HG03066 (cell line): ENCODE measurements around the gene EFNA2.

Experiments used
- ATAC-seq: cut with Tn5 transposase; IDR thresholded peaks from one replicate; pipeline ENCODE4 v1.9.1; 2021; ENCODE audit warnings: low read depth; ENCODE audit not compliant: unreplicated experiment

The EFNA2 gene

DNA sequence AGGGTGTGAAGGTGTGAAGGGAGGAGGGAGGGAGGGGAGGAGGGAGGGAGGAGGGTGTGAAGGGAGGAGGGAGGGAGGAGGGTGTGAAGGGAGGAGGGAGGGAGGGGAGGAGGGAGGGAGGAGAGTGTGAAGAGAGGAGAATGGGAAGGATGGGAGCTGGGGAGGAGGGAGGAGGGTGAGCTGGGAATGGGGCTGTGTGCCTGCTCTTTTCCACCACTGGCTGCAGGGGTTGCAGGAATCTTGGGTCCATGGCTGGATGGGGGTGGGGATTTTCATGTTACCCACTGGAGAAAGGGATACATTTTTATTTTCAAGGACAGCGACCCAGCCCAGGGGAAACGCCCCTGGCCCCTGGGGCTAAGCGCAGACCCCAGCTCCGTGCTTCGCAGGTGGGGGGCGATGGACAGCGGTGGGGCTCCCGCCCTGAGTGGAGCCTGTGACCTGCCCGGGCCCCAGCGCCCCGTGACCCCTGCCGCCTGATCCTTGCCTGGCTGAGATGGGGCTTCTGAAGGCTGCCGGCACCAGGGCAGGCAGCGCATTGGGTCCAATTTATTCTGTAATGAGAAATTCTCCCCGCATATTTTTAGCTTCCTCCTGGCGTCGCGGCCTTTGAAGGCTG lies 3.0 kb upstream of the EFNA2 start:
- no peak for ATAC-seq

DNA sequence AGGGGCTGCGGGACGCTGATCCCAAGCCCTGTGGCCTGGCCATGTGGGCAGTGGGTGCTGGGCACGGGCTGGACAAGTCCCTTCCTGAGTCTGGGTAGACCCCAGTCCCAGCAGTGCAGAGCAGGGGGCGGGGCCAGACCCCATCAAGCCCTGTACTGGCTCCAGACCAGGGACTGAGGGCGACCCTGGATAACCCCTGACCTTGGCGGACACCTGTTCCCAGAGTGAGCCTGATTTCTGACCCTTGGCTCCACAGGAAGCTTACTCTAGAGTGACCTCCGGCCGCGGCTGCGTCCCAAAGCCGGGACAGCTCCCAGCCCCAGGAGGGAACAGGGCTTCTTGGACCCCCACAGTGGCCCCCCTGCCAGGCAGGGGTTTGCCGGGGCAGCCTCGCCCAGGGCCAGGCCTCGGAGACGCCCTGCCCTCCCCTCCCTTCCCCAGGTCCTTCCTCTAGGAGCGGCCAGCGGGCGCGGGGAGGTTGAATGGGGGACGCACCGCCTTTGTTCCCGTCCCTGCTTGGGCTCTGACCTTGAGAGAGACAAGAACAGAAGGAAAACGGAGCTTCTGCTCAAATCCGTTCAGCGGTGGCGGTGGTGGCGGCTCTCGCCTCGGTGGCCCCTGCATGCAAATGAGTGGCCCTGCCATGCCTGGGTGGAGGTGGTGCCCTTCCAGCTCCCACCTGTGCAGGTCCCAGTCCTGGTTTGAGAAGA lies 2.3 kb upstream of the EFNA2 start:
- ATAC-seq: no peak

DNA sequence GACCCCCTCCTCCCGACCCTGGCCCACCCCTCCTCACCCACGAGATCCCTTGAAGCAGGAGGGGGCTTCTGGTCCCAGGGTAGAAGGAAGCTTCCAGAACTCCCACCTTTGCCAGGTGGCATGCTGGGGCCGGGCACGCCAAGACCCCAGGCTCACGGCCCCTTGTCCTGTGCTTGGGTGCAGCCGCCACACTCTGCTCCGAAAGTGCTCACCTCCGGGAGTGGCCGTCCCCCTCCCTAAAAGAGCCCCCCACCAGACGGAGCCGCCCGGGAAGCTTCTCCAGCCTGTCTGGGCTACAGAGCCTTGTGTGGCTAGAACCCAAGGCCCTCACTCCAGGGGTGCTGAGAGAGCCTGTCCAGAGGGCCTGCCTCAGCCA lies 1.8 kb upstream of the EFNA2 start:
- ATAC-seq: no peak

DNA sequence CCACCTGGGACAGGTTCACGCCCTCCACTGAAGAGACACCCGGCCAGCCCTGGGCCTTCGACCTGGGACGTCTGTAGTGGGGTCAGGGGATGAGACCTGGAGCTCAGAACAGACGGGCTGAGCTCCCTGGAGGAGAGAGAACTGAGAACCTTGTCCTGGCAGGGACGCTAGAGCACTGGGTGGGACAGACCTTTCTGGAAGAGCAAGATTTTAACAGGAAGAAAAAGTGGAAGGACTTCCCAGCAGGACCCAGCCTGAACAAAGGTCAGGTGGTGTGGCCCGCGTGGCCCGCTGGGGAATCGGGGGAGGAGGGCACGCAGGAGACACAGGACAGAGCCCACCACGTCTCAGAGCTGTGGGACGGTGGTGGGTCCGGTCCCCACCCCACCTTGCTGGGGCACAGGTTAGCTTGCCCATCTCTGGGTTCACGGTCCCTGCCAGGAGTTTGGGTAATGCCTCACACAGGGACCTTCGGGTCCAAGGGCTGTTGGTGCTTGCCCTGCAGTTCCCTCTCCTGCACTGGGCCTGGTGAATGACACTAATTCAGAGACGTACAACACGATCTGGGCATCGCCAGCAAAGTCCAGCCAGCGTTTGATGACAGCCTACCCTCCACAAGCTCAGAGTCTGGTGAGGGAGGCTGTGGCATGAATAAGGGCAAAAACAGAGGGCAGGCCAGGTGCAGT lies 1.2 kb upstream of the EFNA2 start:
- no peak for ATAC-seq

DNA sequence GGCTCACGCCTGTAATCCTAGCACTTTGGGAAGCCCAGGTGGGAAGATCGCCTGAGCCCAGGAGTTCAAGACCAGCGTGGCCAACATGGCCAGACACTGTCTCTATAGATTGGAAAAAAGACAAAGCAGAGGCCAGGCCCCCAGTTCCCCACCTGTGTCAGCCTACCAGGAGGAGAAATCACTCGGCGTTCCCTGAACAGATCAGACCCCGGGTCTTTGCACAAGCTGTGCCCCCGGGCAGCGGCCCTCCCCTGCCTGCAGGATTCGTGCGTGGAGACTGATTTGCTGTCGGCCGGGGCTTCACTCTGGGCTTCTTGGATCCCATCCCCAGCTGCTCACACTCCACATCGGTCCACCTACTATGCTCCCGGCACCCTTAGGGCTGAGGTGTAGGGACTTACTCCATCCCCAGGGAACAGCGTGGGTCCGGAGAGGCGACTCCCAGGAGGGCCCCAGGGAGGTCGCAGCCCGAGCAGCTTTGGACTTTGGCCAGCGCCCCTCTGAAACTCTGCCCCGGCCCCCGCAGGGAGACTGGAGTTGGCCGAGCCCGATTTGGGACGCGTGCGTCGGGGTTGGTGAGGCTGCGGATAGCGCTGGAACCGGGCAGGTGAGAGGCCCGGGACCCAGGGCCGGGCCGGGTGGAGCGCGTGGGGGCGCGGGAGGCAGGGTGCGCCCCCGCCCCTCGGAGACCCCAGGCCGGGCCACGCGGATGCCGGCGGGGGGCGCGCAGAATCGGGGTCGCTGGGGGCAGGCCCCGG lies 515 bp upstream of the EFNA2 start:
- no peak for ATAC-seq

DNA sequence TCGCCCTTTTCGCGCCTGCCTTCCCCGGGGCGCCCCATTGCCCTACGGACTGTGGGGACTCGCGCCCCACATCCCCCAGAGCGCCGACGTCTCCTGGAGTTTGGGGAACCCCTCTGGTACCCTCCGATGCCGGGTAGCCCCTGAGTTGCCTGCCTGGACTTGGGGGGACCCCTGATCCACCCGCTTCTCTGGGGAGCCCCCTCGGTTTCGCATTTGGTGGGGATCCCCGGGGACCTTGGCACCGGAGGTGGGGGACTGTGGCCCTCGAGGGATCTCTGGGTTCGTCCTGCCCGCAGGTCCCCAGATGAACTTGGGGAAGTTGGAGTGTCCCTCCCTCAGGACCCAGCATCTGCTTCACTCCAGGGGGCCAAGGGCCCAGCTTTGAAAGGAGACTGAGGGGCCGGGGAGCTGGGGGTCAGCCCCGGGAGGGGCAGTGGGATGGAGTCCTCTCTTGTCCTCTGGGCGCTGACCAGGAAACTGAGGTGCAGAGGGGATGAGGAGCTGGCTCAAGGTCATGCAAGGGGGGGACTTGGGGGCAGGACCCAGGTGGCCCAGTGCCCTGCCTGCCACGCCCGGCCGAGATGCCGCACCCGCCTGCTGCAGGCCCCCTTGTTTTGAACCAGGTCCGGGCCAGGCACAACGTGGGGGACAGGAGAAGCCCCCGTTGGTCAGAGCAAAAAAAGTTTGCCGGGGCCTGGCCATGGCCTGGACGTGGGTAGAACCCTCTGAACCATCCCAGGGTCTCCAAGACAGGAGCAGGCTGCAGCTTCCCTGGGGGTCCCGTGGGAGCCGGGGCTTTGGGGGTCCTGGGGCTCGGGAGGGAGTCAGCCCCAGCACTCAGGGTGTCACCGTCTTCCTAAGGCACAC lies 1.0 kb downstream of the EFNA2 start:
- no peak for ATAC-seq

DNA sequence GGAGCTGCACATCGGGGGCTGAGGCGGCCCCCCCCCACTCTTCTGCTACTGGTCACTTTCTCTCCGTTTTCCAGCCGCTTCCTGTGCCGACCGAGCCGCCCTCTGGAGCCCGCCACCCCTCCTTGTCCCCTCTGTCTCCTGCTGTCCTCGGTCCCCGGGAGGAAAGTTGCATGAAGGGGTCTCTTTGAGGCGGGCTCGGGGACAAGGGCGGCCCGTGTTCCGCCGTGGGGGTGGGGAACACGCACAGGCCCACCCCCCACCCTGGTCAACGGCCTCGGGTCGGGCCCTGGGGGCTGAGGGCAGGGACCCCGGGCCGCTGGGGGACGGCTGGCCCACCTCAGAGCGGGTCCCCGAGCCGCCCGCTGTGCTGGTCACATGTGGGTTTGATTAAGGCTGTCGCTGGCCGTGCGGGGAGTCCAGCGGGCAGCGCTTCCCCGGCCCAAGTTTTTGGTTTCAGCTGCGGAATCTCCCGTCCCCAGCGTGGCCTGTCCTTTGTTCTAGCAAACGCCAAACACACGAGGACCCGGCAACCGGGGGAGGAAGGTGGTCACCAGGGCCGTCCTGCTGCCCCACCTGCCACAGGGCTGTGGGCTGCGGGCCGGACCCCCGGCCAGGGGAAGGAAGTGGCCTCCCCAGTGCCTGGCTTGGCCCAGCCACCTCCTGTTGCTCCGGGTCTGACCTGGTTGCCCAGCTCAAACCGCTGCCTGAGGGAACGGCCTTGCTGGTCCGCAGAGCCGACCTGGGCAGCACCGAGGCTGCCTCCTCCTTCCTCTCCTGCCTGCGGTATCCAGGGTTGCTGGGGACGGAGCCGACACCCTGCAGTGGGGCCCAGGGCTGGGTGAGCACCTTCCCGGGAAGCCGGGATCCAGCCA lies 1.9 kb downstream of the EFNA2 start:
- ATAC-seq: no peak

DNA sequence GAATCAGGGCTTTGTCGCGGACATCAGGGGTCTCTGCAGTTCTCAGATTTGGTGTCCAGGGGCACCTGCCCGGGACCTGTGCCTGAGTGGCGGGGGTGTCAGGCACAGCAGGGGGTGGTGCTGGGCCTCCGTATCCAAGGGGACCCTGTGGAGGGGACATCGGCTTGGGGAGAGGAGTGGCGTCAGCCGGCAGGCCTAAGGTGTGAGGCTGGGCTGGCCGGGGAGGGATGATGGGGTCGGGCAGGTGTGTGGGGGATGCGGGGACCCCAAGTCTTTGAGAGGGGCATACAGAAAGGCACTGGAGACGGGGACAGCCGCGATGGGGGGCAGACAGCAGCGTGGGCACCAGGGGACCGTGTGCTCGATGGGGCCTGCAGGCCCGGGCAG lies 2.5 kb downstream of the EFNA2 start:
- ATAC-seq: no peak

DNA sequence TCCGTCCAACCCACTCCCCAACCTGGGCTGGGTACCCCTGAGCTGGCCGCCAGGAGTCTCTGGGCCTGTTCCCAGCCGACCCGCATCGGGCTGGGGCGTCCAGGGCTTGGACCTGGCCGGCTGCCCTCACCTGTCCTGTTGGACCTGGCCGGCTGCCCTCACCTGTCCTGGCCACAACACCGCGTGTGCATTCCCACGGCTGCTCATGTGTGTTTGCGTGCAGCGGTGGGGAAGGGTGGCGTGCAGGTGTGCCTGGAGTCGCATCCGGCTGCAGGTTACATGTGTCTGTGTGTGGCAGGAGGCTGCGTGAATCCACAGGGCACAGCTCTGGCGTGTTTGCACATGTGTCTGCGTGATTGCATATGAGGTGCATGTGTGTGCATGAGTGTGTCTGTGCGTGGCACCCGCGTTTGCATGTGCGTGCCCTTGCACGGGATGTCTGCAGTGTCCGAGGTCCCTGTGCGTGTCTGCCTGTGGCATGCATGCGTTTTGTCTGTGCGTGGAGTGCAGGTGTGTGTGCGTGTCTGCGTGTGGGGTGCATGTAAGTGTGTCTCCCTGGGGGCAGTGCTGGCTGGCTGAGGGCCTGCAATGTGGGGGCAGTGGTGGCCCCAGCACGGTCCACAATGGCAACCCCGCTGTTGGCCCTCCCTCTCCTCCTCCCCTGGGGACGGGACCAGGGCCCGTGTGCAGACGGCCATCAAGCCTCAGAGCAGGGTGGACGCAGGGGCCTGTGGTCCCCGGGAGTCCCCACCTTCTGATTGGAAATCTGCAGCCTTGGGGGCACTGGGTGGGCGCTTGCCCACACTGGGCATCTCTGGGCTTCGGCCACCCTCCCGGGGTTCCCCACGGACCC lies 3.4 kb downstream of the EFNA2 start:
- ATAC-seq: no peak

DNA sequence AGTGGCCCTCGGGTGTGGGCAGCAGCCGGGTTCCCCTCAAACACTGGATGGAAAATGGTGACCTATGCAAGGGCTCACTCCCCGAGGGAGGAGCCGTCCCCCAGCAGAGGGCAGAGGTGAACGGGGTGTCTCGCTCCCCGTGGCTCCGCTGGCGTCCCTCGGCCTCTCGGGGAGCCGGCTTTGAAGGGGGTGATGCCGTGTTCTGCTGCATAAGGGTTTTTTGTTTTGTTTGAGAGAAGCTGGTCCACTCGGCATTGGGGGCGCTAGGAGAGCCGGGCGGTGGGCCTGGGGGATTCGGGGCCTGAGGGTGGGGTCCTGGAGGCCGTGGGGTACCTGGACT lies 4.0 kb downstream of the EFNA2 start:
- ATAC-seq: no peak

DNA sequence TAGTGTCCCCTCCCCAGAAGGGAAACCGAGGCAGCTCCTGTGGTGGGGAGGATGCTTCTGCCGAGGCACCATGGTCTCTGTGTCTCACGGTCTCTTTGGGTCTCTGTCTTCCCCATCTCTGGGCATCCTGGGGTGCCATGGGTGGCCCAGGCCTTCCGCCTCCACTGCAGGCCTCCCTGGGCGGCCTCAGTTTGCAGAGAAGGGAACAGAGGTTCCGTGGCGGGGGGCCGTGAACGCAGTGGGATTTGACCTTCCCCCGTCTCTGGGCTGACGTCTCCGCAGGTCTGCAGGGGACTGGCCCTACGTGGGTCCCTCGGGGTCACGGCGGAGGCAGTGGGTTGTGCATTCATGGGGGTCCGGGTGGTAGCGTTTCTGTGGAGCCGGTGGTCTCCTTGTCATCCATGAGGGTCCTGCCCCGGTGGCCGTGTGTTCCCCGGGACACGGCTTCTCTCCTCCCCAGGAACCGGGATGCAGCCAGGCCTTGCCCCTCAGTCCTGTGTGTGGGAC lies 4.6 kb downstream of the EFNA2 start:
- no peak for ATAC-seq

DNA sequence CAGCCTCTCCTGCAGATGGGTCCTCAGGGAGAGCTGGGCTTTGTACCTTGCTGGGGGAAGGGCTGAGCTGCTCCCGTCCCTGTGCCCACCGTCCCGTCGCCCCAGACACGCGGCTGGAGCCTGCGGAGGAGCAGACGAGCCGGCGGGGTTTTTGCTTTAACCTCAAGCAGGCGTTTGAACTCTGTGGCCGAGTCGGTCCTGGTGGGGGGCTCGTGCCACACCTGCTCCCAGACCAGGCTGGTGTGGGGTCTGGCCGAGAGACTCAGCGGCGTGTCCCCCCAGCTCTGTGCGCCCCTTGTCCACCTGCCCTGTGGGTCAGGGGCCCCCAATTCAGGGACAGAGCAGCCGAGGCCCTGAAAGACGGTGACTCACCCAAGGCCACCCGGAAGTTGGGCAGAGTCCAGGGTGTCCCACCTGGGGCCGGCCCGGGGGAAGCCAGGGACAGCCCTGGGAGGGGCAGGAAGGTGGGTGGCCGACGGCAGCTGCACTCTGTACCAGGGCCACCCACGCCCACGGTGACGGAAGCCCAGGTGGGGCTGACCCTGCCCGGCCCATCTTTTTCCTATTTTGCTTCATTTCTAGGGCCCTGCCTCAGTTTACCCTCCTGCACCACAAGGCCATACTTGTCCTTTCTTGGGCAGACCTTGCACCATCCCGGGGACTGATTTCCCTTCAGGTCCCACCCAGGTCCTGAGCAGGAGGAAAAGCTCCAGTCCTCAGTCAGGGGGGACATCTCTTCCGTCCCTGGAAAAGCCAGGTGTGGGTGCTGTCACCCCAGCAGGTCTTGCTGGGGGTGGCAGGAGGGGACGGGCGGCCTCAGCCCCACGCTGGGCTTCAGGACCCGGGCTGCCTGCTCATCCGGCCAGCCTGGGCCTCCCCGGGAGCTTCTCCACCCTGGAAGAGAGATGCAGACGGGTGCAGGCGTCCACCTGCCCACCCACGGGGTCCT lies 5.3 kb downstream of the EFNA2 start:
- no peak for ATAC-seq

DNA sequence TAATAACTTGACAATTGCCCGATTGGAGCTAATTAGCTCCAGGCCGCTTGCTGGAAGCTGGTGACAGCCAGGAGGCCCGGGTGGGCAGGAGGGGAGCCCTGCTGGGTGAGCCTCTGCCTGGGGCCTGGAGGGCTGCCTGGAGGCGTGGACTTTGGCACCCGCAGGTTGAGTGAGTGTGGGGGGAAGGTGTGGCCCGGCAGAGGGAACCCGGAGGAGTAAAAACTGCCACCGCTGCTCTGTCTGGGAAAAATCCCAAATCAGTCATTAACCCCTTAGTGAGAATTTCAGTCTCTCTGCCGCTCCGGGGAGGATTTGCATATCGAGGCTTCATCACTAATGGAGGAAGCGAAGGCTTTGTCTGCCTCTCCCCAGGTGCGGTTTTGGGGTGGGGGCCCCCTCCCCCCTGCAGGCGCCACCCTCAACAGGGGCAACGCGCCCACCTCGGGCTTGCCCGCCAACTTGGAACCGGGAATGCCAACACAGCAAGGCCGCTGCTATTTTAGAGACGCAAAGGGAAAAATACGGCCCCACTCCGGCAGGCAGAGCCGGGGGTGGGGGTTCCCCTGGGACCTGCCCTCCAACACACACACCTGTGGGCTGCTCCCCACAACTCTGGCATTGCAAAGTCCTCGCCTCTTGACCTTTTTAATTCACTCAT lies 6.2 kb downstream of the EFNA2 start:
- ATAC-seq: no peak

DNA sequence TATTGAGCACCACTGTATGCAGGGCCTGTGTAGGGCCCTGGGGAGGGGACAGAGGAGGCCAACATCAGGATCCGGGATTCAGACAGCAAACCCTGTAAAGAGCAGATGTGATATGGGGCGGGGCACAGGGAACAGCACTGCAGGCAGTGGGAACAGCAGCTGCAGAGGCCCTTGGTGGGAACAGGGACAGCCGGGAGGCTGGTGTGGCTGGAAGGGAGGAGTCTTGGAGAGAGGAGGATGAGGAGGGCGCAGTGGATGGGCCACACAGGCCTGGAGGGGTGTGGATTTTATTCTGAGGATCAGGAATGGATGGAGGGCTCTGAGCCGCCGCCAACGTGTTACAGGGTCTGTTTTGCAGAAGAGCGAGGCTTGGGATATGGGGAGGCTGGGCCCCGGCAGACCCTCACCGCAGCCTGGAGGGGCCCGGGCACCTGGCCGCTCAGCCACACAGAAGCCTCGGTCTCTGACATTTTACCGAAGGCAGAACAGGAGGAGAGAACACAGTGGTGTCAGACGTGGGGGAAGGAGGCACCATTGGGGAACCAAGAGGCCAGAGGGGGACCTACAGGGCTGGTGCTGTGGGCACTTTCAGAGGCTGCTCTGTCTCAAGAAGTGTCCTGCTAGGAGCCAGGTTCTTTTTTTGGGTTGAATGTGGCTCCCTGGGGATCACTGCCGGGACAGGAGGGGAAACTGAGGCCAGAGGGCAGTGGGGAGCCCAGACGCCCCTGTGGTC lies 6.9 kb downstream of the EFNA2 start:
- no peak for ATAC-seq

DNA sequence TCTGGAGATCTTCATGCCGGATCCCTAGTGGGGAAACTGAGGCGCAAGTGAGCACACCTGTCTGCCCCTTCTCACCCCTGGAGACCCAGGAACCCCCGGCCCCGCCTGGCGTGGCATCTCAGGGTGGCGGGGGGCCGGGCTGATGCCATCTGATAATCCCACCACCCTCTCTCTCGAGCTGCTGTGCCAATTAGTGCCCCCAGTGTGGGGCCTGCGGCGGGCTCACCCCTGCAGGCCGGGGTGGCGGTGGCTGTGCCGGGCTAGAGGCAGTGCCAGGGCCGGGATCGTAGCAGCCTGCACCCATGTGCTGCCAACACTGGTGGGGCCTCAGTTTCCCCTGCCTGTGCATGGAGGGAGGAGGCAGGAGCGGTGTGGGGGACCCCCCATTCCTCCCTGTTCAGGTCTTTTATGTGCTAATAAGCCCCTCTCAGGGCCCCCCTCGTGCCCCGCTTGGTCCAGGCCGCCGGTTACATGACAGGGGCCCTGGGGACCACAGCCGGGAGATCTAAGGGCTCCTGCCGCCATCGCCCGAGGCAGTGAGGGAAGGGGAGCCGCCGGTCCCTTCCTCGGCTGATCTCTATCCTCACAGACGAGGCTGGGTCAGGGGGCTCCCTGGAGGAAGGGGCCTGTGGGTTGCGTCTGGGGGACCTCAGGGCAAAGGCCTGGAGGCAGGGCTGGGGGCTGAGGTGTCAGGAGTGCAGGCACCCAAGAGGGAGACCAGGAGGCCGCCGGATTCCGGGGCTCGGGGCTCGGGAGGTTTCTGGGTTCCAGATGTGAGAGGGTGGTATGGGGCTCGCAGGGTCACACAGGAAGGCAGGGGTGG lies 8.3 kb downstream of the EFNA2 start:
- no peak for ATAC-seq
